Duodenal mucosa (tissue), 2 donors: ENCODE measurements around the gene SLC9A5.

Experiments
- H3K27ac ChIP-seq: one replicate; pipeline ENCODE4 v1.7.0; 2013; ENCODE audit warnings: low read depth, low read length
- H3K27me3 ChIP-seq, 2 donors: one replicate each; pipeline ENCODE4 v1.7.0; 2013; ENCODE audit warnings: low read length in 2 of 2, control low read depth in 1 of 2; ENCODE audit not compliant: insufficient read depth in 2 of 2, control insufficient read depth in 1 of 2
- H3K36me3 ChIP-seq, 2 donors: one replicate each; pipeline ENCODE4 v1.7.0; 2013; ENCODE audit warnings: low read length in 2 of 2, control low read depth in 1 of 2; ENCODE audit not compliant: insufficient read depth in 2 of 2, control insufficient read depth in 1 of 2
- H3K4me1 ChIP-seq, 2 donors: one replicate each; pipeline ENCODE4 v1.7.0; 2013; ENCODE audit warnings: low read length in 2 of 2, control low read depth in 1 of 2; ENCODE audit not compliant: insufficient read depth in 2 of 2, control insufficient read depth in 1 of 2
- H3K4me3 ChIP-seq, 2 donors: one replicate each; pipeline ENCODE4 v1.7.0; 2013; ENCODE audit warnings: low read length in 2 of 2, low read depth in 1 of 2
- H3K9ac ChIP-seq, 2 donors: one replicate each; pipeline ENCODE4 v1.7.0; 2013; ENCODE audit warnings: low read length in 2 of 2, low read depth in 1 of 2
- H3K9me3 ChIP-seq, 2 donors: one replicate each; pipeline ENCODE4 v1.7.0; 2013; ENCODE audit warnings: low read length in 2 of 2, control low read depth in 1 of 2; ENCODE audit not compliant: control insufficient read depth in 1 of 2

The SLC9A5 gene

GRCh38 chr16:67310561-67310960 is 61.8 kb downstream of the SLC9A5 start:
- Histone ChIP-seq H3K9me3 (no peaks in the 10 kb centered on the region), H3K4me1 (no peaks in the 10 kb centered on the region), H3K9ac (no peak overlapping the region), H3K4me3 (no peak overlapping the region), H3K27me3 (no peaks in the 10 kb centered on the region), H3K27ac (no peak overlapping the region), H3K36me3 (no peaks in the 10 kb centered on the region)

GRCh38 chr16:67311607-67312488 is 63.1 kb downstream of the SLC9A5 start:
- Histone ChIP-seq H3K9ac (no peak overlapping the region), H3K9me3 (no peaks in the 10 kb centered on the region), H3K4me1 (no peaks in the 10 kb centered on the region), H3K36me3 (no peaks in the 10 kb centered on the region), H3K27ac (peak overlapping the region; percentile 28), H3K4me3 (no peak overlapping the region), H3K27me3 (no peaks in the 10 kb centered on the region)

GRCh38 chr16:67312719-67313118 is 63.9 kb downstream of the SLC9A5 start:
- Histone ChIP-seq H3K4me1 (no peaks in the 10 kb centered on the region), H3K9me3 (no peaks in the 10 kb centered on the region), H3K9ac (no peak overlapping the region), H3K27ac (no peak overlapping the region), H3K4me3 (no peak overlapping the region), H3K36me3 (no peaks in the 10 kb centered on the region), H3K27me3 (no peaks in the 10 kb centered on the region)

GRCh38 chr16:67317853-67318252 is 69.1 kb downstream of the SLC9A5 start:
- no peak overlapping the region for H3K4me3 ChIP-seq
- H3K9ac ChIP-seq: no peak overlapping the region
- peaks cover 0 to 5% of the 10 kb centered on the region in 2 donors for H3K27me3 ChIP-seq
- H3K27ac ChIP-seq: no peak overlapping the region
- H3K9me3 ChIP-seq: no peaks in the 10 kb centered on the region
- no peaks in the 10 kb centered on the region for H3K4me1 ChIP-seq
- no peaks in the 10 kb centered on the region for H3K36me3 ChIP-seq
